IMR-90 (cell line): ENCODE measurements around the gene BAIAP2. TPM values are rescaled to one million over a fixed set of nuclear protein-coding genes. Genes with fewer than 3 reads are reported as not detected.

Experiments
- ATAC-seq: fragments of 200-7000 bp; cut with Tn5 transposase; 2 replicates; pipeline ENCODE4 v1.9.1; 2020; ENCODE audit warnings: low read depth, mild to moderate bottlenecking, moderate library complexity
- BruUV-seq: library from RNA; stranded (reverse); fragments of 400-500 nt; replicated peaks from 2 replicates; lab custom pipeline; 2021; lab: Mats Ljungman, UMichigan
- CTCF ChIA-PET: fragments of 300-600 bp; formaldehyde crosslinking; extraction: SDS; loops from one replicate; lab custom pipeline; 2021; ENCODE audit warnings: antibody characterized with exemption; lab: Yijun Ruan, JAX
- POLR2A ChIA-PET: fragments of 300-600 bp; sonication (Branson Sonifier 250); formaldehyde crosslinking; loops from one replicate; lab custom pipeline; 2022; ENCODE audit warnings: antibody characterized with exemption; ENCODE audit not compliant: unreplicated experiment; lab: Charles Lee
- DNase-seq: peaks from one replicate; pipeline ENCODE4 v3.0.0; 2013
- H2AFZ ChIP-seq: replicated peaks from 2 replicates; pipeline ENCODE3; 2013; ENCODE audit warnings: low read length, mild to moderate bottlenecking; ENCODE audit not compliant: poor library complexity
- H2AK5ac ChIP-seq: 2 replicates; pipeline ENCODE4 v1.6.1; 2013; ENCODE audit warnings: low read depth, low read length, inconsistent platforms
- H2AK9ac ChIP-seq: replicated peaks from 2 replicates; pipeline ENCODE3; 2013; ENCODE audit warnings: mild to moderate bottlenecking, low read depth, low read length, moderate library complexity; ENCODE audit not compliant: poor library complexity
- H2BK120ac ChIP-seq: 2 replicates; pipeline ENCODE4 v1.6.1; 2013; ENCODE audit warnings: low read depth, low read length, inconsistent platforms
- H2BK15ac ChIP-seq: 3 replicates; pipeline ENCODE4 v1.6.1; 2013; ENCODE audit warnings: low read depth, low read length, inconsistent platforms
- H2BK20ac ChIP-seq: 2 replicates; pipeline ENCODE4 v1.6.1; 2013; ENCODE audit warnings: low read depth, mild to moderate bottlenecking, inconsistent platforms, low read length, moderate library complexity
- H2BK5ac ChIP-seq: 2 replicates; pipeline ENCODE4 v1.6.1; 2013; ENCODE audit warnings: mild to moderate bottlenecking, low read depth, low read length, inconsistent platforms; ENCODE audit not compliant: poor library complexity, severe bottlenecking
- H3K14ac ChIP-seq: replicated peaks from 2 replicates; pipeline ENCODE4 v1.6.1; 2013; ENCODE audit warnings: low read depth, low read length, inconsistent platforms
- H3K18ac ChIP-seq: 2 replicates; pipeline ENCODE4 v1.6.1; 2013; ENCODE audit warnings: low read depth, low read length, control low read depth
- H3K23ac ChIP-seq: 2 replicates; pipeline ENCODE4 v1.6.1; 2013; ENCODE audit warnings: low read depth, low read length, inconsistent platforms
- H3K27ac ChIP-seq: 2 replicates; pipeline ENCODE4 v1.5.1; 2013; ENCODE audit warnings: mild to moderate bottlenecking, control low read depth, low read length; ENCODE audit not compliant: insufficient read depth
- H3K27me3 ChIP-seq: 2 replicates; pipeline ENCODE4 v1.6.1; 2013; ENCODE audit warnings: low read length; ENCODE audit not compliant: control insufficient read depth, insufficient read depth
- H3K36me3 ChIP-seq: 2 replicates; pipeline ENCODE4 v1.6.1; 2013; ENCODE audit warnings: low read length, mixed read lengths; ENCODE audit not compliant: control insufficient read depth, insufficient read depth
- H3K4ac ChIP-seq: 2 replicates; pipeline ENCODE4 v1.6.1; 2013; ENCODE audit warnings: low read depth, low read length, inconsistent platforms
- H3K4me1 ChIP-seq: 2 replicates; pipeline ENCODE4 v1.6.1; 2013; ENCODE audit warnings: low read length, mixed read lengths; ENCODE audit not compliant: control insufficient read depth, insufficient read depth
- H3K4me2 ChIP-seq: 2 replicates; pipeline ENCODE4 v1.6.1; 2013; ENCODE audit warnings: low read depth, mild to moderate bottlenecking, control low read depth, low read length, moderate library complexity
- H3K4me3 ChIP-seq: 2 replicates; pipeline ENCODE4 v1.5.1; 2013; ENCODE audit warnings: low read depth, mild to moderate bottlenecking, control low read depth, low read length, moderate library complexity; ENCODE audit not compliant: insufficient read depth
- H3K56ac ChIP-seq: 2 replicates; pipeline ENCODE4 v1.6.1; 2013; ENCODE audit warnings: low read length, inconsistent platforms; ENCODE audit not compliant: insufficient read depth; ENCODE audit errors: extremely low read depth
- H3K79me1 ChIP-seq, 2 experiments: 2 replicates each; pipeline ENCODE4 v1.6.1; 2013; ENCODE audit warnings: low read length in 2 of 2, inconsistent platforms in 1 of 2, low read depth in 1 of 2
- H3K9ac ChIP-seq: 2 replicates; pipeline ENCODE4 v1.6.1; 2013; ENCODE audit warnings: low read depth, low read length, control low read depth
- H3K9me1 ChIP-seq: 2 replicates; pipeline ENCODE4 v1.6.1; 2013; ENCODE audit warnings: low read length, inconsistent platforms; ENCODE audit not compliant: insufficient read depth
- H3K9me3 ChIP-seq: 2 replicates; pipeline ENCODE4 v1.6.1; 2013; ENCODE audit warnings: low read length; ENCODE audit not compliant: control insufficient read depth, insufficient read depth
- H4K20me1 ChIP-seq: 2 replicates; pipeline ENCODE4 v1.6.1; 2013; ENCODE audit warnings: low read length, inconsistent platforms; ENCODE audit not compliant: insufficient read depth
- H4K5ac ChIP-seq: 2 replicates; pipeline ENCODE4 v1.6.1; 2013; ENCODE audit warnings: mild to moderate bottlenecking, low read depth, low read length, control low read depth
- H4K8ac ChIP-seq, 2 experiments: 2 replicates each; pipeline ENCODE4 v1.6.1; 2013; ENCODE audit warnings: low read depth in 2 of 2, low read length in 2 of 2, control low read depth in 1 of 2, inconsistent platforms in 1 of 2
- H4K91ac ChIP-seq: 2 replicates; pipeline ENCODE4 v1.6.1; 2013; ENCODE audit warnings: low read depth, low read length, inconsistent platforms; ENCODE audit not compliant: insufficient read depth
- BHLHE40 ChIP-seq: fragments of 150-350 bp; IDR thresholded peaks from 2 replicates; pipeline ENCODE4 v1.6.1; 2016; ENCODE audit warnings: mild to moderate bottlenecking, low read depth, low read length
- CHD1 ChIP-seq: IDR thresholded peaks from 2 replicates; pipeline ENCODE4 v1.6.1; 2012; ENCODE audit warnings: low read depth, low read length, improper control_type of control experiment
- CTCF ChIP-seq: conservative IDR thresholded peaks from 2 replicates; pipeline ENCODE4 v1.5.1; 2012; ENCODE audit warnings: mild to moderate bottlenecking, low read depth, low read length, improper control_type of control experiment
- MAFK ChIP-seq: IDR thresholded peaks from 2 replicates; pipeline ENCODE4 v1.6.1; 2012; ENCODE audit warnings: low read depth, low read length, improper control_type of control experiment
- MAZ ChIP-seq: IDR thresholded peaks from 2 replicates; pipeline ENCODE4 v1.6.1; 2012; ENCODE audit warnings: low read depth, mild to moderate bottlenecking, low read length, improper control_type of control experiment, moderate library complexity, borderline replicate concordance
- NFE2L2 ChIP-seq: fragments of 150-350 bp; IDR thresholded peaks from 2 replicates; pipeline ENCODE4 v1.6.1; 2016; ENCODE audit warnings: low read depth, mild to moderate bottlenecking, low read length
- POLR2A ChIP-seq: IDR thresholded peaks from 2 replicates; pipeline ENCODE4 v1.6.1; 2012; ENCODE audit warnings: mild to moderate bottlenecking, low read depth, low read length
- RCOR1 ChIP-seq: IDR thresholded peaks from 2 replicates; pipeline ENCODE4 v1.6.1; 2012; ENCODE audit warnings: mild to moderate bottlenecking, low read length, improper control_type of control experiment; ENCODE audit not compliant: insufficient replicate concordance
- RFX5 ChIP-seq: IDR thresholded peaks from 2 replicates; pipeline ENCODE4 v1.8.0; 2012; ENCODE audit warnings: low read depth, mild to moderate bottlenecking, low read length, moderate library complexity
- SMC3 ChIP-seq: fragments of 150-350 bp; IDR thresholded peaks from 2 replicates; pipeline ENCODE4 v1.6.1; 2016; ENCODE audit warnings: low read depth, mild to moderate bottlenecking, antibody characterized with exemption, low read length, moderate library complexity
- WGBS, 2 experiments: methylation state at CpG; one replicate each; pipeline versions ENCODE4 v1.1.5 to v1.1.7; 2013; ENCODE audit warnings: missing lambda C conversion rate in 2 of 2; ENCODE audit not compliant: insufficient read length in 1 of 2; ENCODE audit errors: extremely low coverage in 2 of 2; 5-methylcytosine and 5-hydroxymethylcytosine counted together
- dilution Hi-C: fragments of 300-500 bp; cut with HindIII; formaldehyde crosslinking; loops from one replicate; pipeline ENCODE4 v1.14.3; 2018; ENCODE audit warnings: low sequenced_read_pairs; ENCODE audit not compliant: unreplicated experiment
- in situ Hi-C: fragments of 300-500 bp; cut with MboI; formaldehyde crosslinking; loops from 3 replicates; pipeline ENCODE4 v1.14.3; 2019; ENCODE audit warnings: low sequenced_read_pairs, inconsistent platforms, mixed read lengths
- intact Hi-C: fragments of 100-400 bp; cut with micrococcal nuclease; formaldehyde crosslinking; loops from 2 replicates; pipeline ENCODE4 v1.10.0; 2022
- polyA plus RNA-seq, 3 experiments: library from polyadenylated mRNA; depleted of rRNA; stranded (reverse); fragments of >200 nt; gene quantifications; 2 replicates each; pipeline ENCODE4 v1.2.3, GENCODE V29; 2012; ENCODE audit warnings: low replicate concordance in 1 of 3
- total RNA-seq: library from RNA; depleted of rRNA; stranded (reverse); fragments of >200 nt; gene quantifications from 2 replicates; pipeline ENCODE4 v1.2.3, GENCODE V29; 2012

The BAIAP2 gene
- total and polyA plus RNA-seq, 2 of the 4 experiments (the other 2 are of a cell fraction), result 18.3 to 32.6 TPM

GRCh38 chr17:81052199-81052997, 17.4 kb downstream of the BAIAP2 start (continued):
- no peak for TF ChIP-seq CHD1

- Histone ChIP-seq H3K27me3 (no peaks in the 10 kb centered on the region), H4K91ac (no peak overlapping the region), H3K27ac (no peak overlapping the region), H2BK120ac (no peak overlapping the region), H2BK5ac (no peak overlapping the region), H3K4me1 (peaks cover 5% of the 10 kb centered on the region; the same call in 1 of the 2 replicates), H3K4me3 (no peak overlapping the region), H3K9ac (no peak overlapping the region), H2BK15ac (no peak overlapping the region), H3K14ac (no peak overlapping the region), H3K36me3 (peaks cover 3% of the 10 kb centered on the region; the same call in 1 of the 2 replicates), H3K23ac (no peak overlapping the region), H4K20me1 (peaks cover 27% of the 10 kb centered on the region), H3K4me2 (no peak overlapping the region), H2BK20ac (no peak overlapping the region), H3K18ac (no peak overlapping the region), H3K9me1 (no peaks in the 10 kb centered on the region), H3K9me3 (no peaks in the 10 kb centered on the region), H4K8ac (no peak overlapping the region), H3K4ac (no peak overlapping the region), H2AK9ac (no peak overlapping the region), H3K79me1 (peaks cover 5 to 20% of the 10 kb centered on the region in 2 experiments; a peak in 2 of 4 replicates), H3K56ac (no peak overlapping the region), H4K5ac (no peak overlapping the region), H2AFZ (no peak overlapping the region), H2AK5ac (no peak overlapping the region)
- POLR2A ChIA-PET, result no interaction called here
- no TSS peak for BruUV-seq
- ATAC-seq, result no peak
- no peak for DNase-seq
- TF ChIP-seq MAZ (no peak), POLR2A (no peak), BHLHE40 (no peak), SMC3 (no peak), RCOR1 (no peak), NFE2L2 (no peak), MAFK (no peak), RFX5 (no peak), CTCF (no peak)
- CTCF ChIA-PET, result no interaction called here
- dilution Hi-C loops (no loop called here), intact Hi-C loops (no loop called here), in situ Hi-C loops (no loop called here)
- 80% methylated on average over 20 of the region's 42 CpGs; no CpG with 5 or more reads in 1 of the 2 experiments for WGBS, 2 experiments
These were observed 18.4 kb downstream of the BAIAP2 start for GRCh38 chr17:81053041-81053970.
